H1 (cell line): ENCODE results near the gene S1PR3. TPM values are rescaled to one million over a fixed set of nuclear protein-coding genes. Genes with fewer than 3 reads are reported as not detected.

Experiments used
- CTCF ChIA-PET: fragments of 300-600 bp; sonication (Branson Sonifier 250); formaldehyde crosslinking; loops from one replicate; lab custom pipeline; 2021; ENCODE audit not compliant: partially characterized antibody; lab: Charles Lee
- POLR2A ChIA-PET: fragments of 300-600 bp; sonication (Branson Sonifier 250); formaldehyde crosslinking; loops from one replicate; lab custom pipeline; 2021; ENCODE audit warnings: inconsistent platforms; ENCODE audit not compliant: partially characterized antibody; lab: Charles Lee
- DNase-seq, 2 experiments: peaks; one replicate each; pipeline versions ENCODE4 v3.0.0 to v3.0.0-alpha.2; 2010 to 2022; ENCODE audit warnings: low spot score in 2 of 2, low read depth in 1 of 2, mixed read lengths in 1 of 2
- FAIRE-seq: peaks from 2 replicates; lab custom pipeline; 2011; peaks lifted over from hg19 to GRCh38; lab: Jason Lieb, UNC
- H2AFZ ChIP-seq: 2 replicates; pipeline ENCODE4 v1.8.1; 2012; ENCODE audit warnings: low read length, inconsistent platforms
- H2AK5ac ChIP-seq: 2 replicates; pipeline ENCODE4 v1.6.1; 2013; ENCODE audit warnings: low read depth, low read length
- H2BK120ac ChIP-seq: replicated peaks from 2 replicates; pipeline ENCODE3; 2013; ENCODE audit warnings: low read depth, low read length, inconsistent platforms
- H2BK12ac ChIP-seq: 2 replicates; pipeline ENCODE4 v1.6.1; 2013; ENCODE audit warnings: low read depth, low read length
- H2BK15ac ChIP-seq: 2 replicates; pipeline ENCODE4 v1.6.1; 2013; ENCODE audit warnings: low read length
- H2BK20ac ChIP-seq: 2 replicates; pipeline ENCODE4 v1.6.1; 2013; ENCODE audit warnings: low read length
- H2BK5ac ChIP-seq: 2 replicates; pipeline ENCODE4 v1.6.1; 2013; ENCODE audit warnings: low read depth, low read length
- H3K14ac ChIP-seq: 2 replicates; pipeline ENCODE4 v1.6.1; 2013; ENCODE audit warnings: inconsistent platforms; ENCODE audit not compliant: insufficient read length
- H3K18ac ChIP-seq: 2 replicates; pipeline ENCODE4 v1.6.1; 2013; ENCODE audit warnings: low read length; ENCODE audit errors: extremely low read depth
- H3K23ac ChIP-seq: 2 replicates; pipeline ENCODE4 v1.6.1; 2013; ENCODE audit warnings: inconsistent platforms; ENCODE audit not compliant: insufficient read length
- H3K23me2 ChIP-seq: 2 replicates; pipeline ENCODE4 v1.6.1; 2013; ENCODE audit warnings: low read depth, low read length
- H3K27ac ChIP-seq: 2 replicates; pipeline ENCODE4 v1.6.1; 2011; ENCODE audit warnings: low read depth, low read length, inconsistent platforms
- H3K27me3 ChIP-seq, 4 experiments: replicated peaks in 1 of 4; 1 replicate in 1 of 4; 2 replicates in 3 of 4; pipeline versions ENCODE4 v1.6.1 to v1.8.1; 2011 to 2013; ENCODE audit warnings: low read length in 3 of 4, mild to moderate bottlenecking in 3 of 4, inconsistent platforms in 2 of 4, mixed read lengths in 2 of 4, moderate library complexity in 1 of 4; ENCODE audit not compliant: control insufficient read depth in 3 of 4, insufficient read depth in 3 of 4; ENCODE audit errors: extremely low read depth in 1 of 4
- H3K36me3 ChIP-seq, 4 experiments: 2 replicates each; pipeline versions ENCODE4 v1.6.1 to v1.8.1; 2011 to 2013; ENCODE audit warnings: mild to moderate bottlenecking in 4 of 4, low read length in 3 of 4, moderate library complexity in 2 of 4, control low read depth in 1 of 4, inconsistent platforms in 1 of 4; ENCODE audit not compliant: insufficient read depth in 4 of 4, control insufficient read depth in 2 of 4
- H3K4ac ChIP-seq: replicated peaks from 2 replicates; pipeline ENCODE3; 2013; ENCODE audit warnings: low read length, low read depth, mixed read lengths, inconsistent platforms; ENCODE audit not compliant: insufficient read length
- H3K4me1 ChIP-seq, 4 experiments: replicated peaks in 1 of 4; 1 replicate in 1 of 4; 2 replicates in 3 of 4; pipeline versions ENCODE4 v1.6.1 to v1.8.1; 2011 to 2013; ENCODE audit warnings: low read length in 3 of 4, inconsistent platforms in 2 of 4, mixed read lengths in 1 of 4; ENCODE audit not compliant: insufficient read depth in 4 of 4, control insufficient read depth in 3 of 4
- H3K4me2 ChIP-seq, 2 experiments: 2 replicates each; pipeline versions ENCODE4 v1.6.1 to v1.8.1; 2011 to 2013; ENCODE audit warnings: low read depth in 2 of 2, low read length in 2 of 2, control low read depth in 1 of 2, inconsistent platforms in 1 of 2, mild to moderate bottlenecking in 1 of 2; ENCODE audit not compliant: insufficient read depth in 1 of 2
- H3K4me3 ChIP-seq, 4 experiments: fragments of 200-600, 300-600 bp in 1 of 4; sonication (generic), shearing (Covaris generic), sonication (Bioruptor Twin) in 1 of 4; 2 replicates each; pipeline versions ENCODE4 v1.5.1 to v1.8.1; 2011 to 2016; ENCODE audit warnings: low read length in 4 of 4, low read depth in 3 of 4, control low read depth in 2 of 4, inconsistent platforms in 2 of 4, mild to moderate bottlenecking in 2 of 4, mixed read lengths in 1 of 4, moderate library complexity in 1 of 4; ENCODE audit not compliant: insufficient read depth in 2 of 4; ENCODE audit errors: extremely low read depth in 1 of 4
- H3K56ac ChIP-seq: replicated peaks from 2 replicates; pipeline ENCODE3; 2013; ENCODE audit warnings: low read depth, mild to moderate bottlenecking, mixed read lengths, low read length, inconsistent platforms; ENCODE audit not compliant: insufficient read length
- H3K79me1 ChIP-seq: 2 replicates; pipeline ENCODE4 v1.6.1; 2013; ENCODE audit warnings: low read depth, low read length, control low read depth
- H3K79me2 ChIP-seq, 2 experiments: 2 replicates each; pipeline versions ENCODE4 v1.6.1 to v1.8.1; 2012 to 2013; ENCODE audit warnings: low read length in 2 of 2, mild to moderate bottlenecking in 2 of 2, inconsistent platforms in 1 of 2; ENCODE audit not compliant: insufficient read depth in 2 of 2, control insufficient read depth in 1 of 2
- H3K9ac ChIP-seq, 4 experiments: replicated peaks in 1 of 4; 1 replicate in 1 of 4; 2 replicates in 3 of 4; pipeline versions ENCODE4 v1.6.1 to v1.8.1; 2011 to 2013; ENCODE audit warnings: low read depth in 3 of 4, low read length in 3 of 4, control low read depth in 2 of 4, mild to moderate bottlenecking in 2 of 4, moderate library complexity in 2 of 4, inconsistent platforms in 1 of 4; ENCODE audit errors: extremely low read depth in 1 of 4
- H3K9me3 ChIP-seq, 2 experiments: 2 replicates each; pipeline versions ENCODE4 v1.6.1 to v1.8.1; 2012 to 2013; ENCODE audit warnings: mild to moderate bottlenecking in 2 of 2, moderate library complexity in 2 of 2, control low read depth in 1 of 2, inconsistent platforms in 1 of 2, low read depth in 1 of 2, low read length in 1 of 2, mixed read lengths in 1 of 2; ENCODE audit not compliant: insufficient read depth in 2 of 2
- H4K20me1 ChIP-seq, 2 experiments: replicated peaks in 1 of 2; 2 replicates each; pipeline versions ENCODE3 to v1.8.1; 2011 to 2013; ENCODE audit warnings: inconsistent platforms in 2 of 2, low read length in 2 of 2, mild to moderate bottlenecking in 1 of 2; ENCODE audit not compliant: insufficient read depth in 2 of 2, control insufficient read depth in 1 of 2
- H4K5ac ChIP-seq: 2 replicates; pipeline ENCODE4 v1.6.1; 2013; ENCODE audit warnings: low read length, low read depth, mixed read lengths, inconsistent platforms; ENCODE audit not compliant: insufficient read length
- H4K8ac ChIP-seq: 2 replicates; pipeline ENCODE4 v1.8.0; 2013; ENCODE audit warnings: mild to moderate bottlenecking, moderate library complexity, low read length, inconsistent platforms; ENCODE audit not compliant: insufficient read depth; ENCODE audit errors: extremely low read depth
- H4K91ac ChIP-seq: replicated peaks from 2 replicates; pipeline ENCODE3; 2013; ENCODE audit warnings: low read length, mixed read lengths, inconsistent platforms; ENCODE audit not compliant: insufficient read length
- BCL11A ChIP-seq, 2 experiments: IDR thresholded peaks; one replicate each; pipeline ENCODE4 v1.6.1; 2011; ENCODE audit warnings: low read depth in 2 of 2, low read length in 2 of 2, mild to moderate bottlenecking in 2 of 2
- BRCA1 ChIP-seq: IDR thresholded peaks from 2 replicates; pipeline ENCODE4 v1.6.1; 2012; ENCODE audit warnings: low read depth, low read length, improper control_type of control experiment
- CBX8 ChIP-seq: fragments of 300-800, 300-1000 bp; sonication (generic); IDR thresholded peaks from 2 replicates; pipeline ENCODE4 v1.7.1; 2016; ENCODE audit warnings: low read depth, low read length, borderline replicate concordance
- CTBP2 ChIP-seq: IDR thresholded peaks from 2 replicates; pipeline ENCODE4 v1.7.0; 2011; ENCODE audit warnings: borderline replicate concordance, mild to moderate bottlenecking, moderate library complexity, mixed read lengths, low read length; ENCODE audit not compliant: insufficient read depth, insufficient read length
- EGR1 ChIP-seq: IDR thresholded peaks from 2 replicates; pipeline ENCODE4 v1.6.1; 2011; ENCODE audit warnings: low read depth, low read length, borderline replicate concordance
- EP300 ChIP-seq, 2 experiments: IDR thresholded peaks; 1 replicate in 1 of 2; 2 replicates in 1 of 2; pipeline ENCODE4 v1.6.1; 2011 to 2012; ENCODE audit warnings: low read depth in 2 of 2, low read length in 2 of 2, mild to moderate bottlenecking in 2 of 2, borderline replicate concordance in 1 of 2, inconsistent platforms in 1 of 2, moderate library complexity in 1 of 2
- EZH2 ChIP-seq: fragments of 200-600 bp; sonication (generic); IDR thresholded peaks from 2 replicates; pipeline ENCODE4 v1.7.1; 2012; ENCODE audit warnings: low read depth, mild to moderate bottlenecking, moderate library complexity, low read length, inconsistent platforms; ENCODE audit not compliant: severe bottlenecking
- GABPA ChIP-seq: IDR thresholded peaks from 2 replicates; pipeline ENCODE4 v1.6.1; 2011; ENCODE audit warnings: mild to moderate bottlenecking, low read length, moderate library complexity, borderline replicate concordance; ENCODE audit not compliant: insufficient read depth
- JUN ChIP-seq: IDR thresholded peaks from 2 replicates; pipeline ENCODE4 v1.6.1; 2011; ENCODE audit warnings: low read depth, mild to moderate bottlenecking, improper control_type of control experiment, low read length
- MAFK ChIP-seq: IDR thresholded peaks from 2 replicates; pipeline ENCODE4 v1.6.1; 2012; ENCODE audit warnings: low read depth, mild to moderate bottlenecking, improper control_type of control experiment, low read length
- SIX5 ChIP-seq: IDR thresholded peaks from 2 replicates; pipeline ENCODE4 v1.6.1; 2011; ENCODE audit warnings: mild to moderate bottlenecking, low read depth, low read length
- SP1 ChIP-seq: IDR thresholded peaks from 2 replicates; pipeline ENCODE4 v1.6.1; 2011; ENCODE audit warnings: low read depth, low read length
- SP4 ChIP-seq: IDR thresholded peaks from 2 replicates; pipeline ENCODE4 v1.6.1; 2012; ENCODE audit warnings: low read length, inconsistent platforms
- TCF12 ChIP-seq: IDR thresholded peaks from 2 replicates; pipeline ENCODE4 v1.6.1; 2011; ENCODE audit warnings: low read depth, mild to moderate bottlenecking, low read length
- YY1 ChIP-seq: IDR thresholded peaks from 2 replicates; pipeline ENCODE4 v1.6.1; 2011; ENCODE audit warnings: low read depth, mild to moderate bottlenecking, low read length
- WGBS, 2 experiments: shearing (Covaris generic) in 1 of 2; methylation state at CpG; one replicate each; pipeline versions ENCODE4 v1.1.6 to v1.1.7; 2013 to 2015; ENCODE audit warnings: low lambda C conversion rate in 2 of 2, mixed read lengths in 2 of 2, inconsistent platforms in 1 of 2, low coverage in 1 of 2, missing lambda C conversion rate in 1 of 2; ENCODE audit not compliant: insufficient replicate concordance in 2 of 2, insufficient coverage in 1 of 2, insufficient read length in 1 of 2; ENCODE audit errors: extremely low coverage in 1 of 2, missing lambda C conversion rate in 1 of 2; 5-methylcytosine and 5-hydroxymethylcytosine counted together
- polyA plus RNA-seq, 7 experiments: library from polyadenylated mRNA; depleted of rRNA in 3 of 7; stranded (reverse) in 5 of 7; unstranded in 2 of 7; fragments of >200 nt in 5 of 7; fragments of 200-250 nt in 2 of 7; gene quantifications; 1 replicate in 5 of 7; 2 replicates in 1 of 7; 4 replicates in 1 of 7; pipeline versions ENCODE4 v1.2.1 to v1.2.3, GENCODE V29; 2011 to 2013; ENCODE audit warnings: missing spikeins in 2 of 7, mixed read lengths in 2 of 7
- total RNA-seq: library from RNA; stranded (reverse); fragmentation: NEBNext Ultra II Directional; extraction: Animal tissue kit (Norgen Biotek cat#: 25700); gene quantifications from 2 replicates; pipeline ENCODE4 v1.2.1, GENCODE V29; 2021

Gene S1PR3
- total and polyA plus RNA-seq, 2 of the 8 experiments (the other 6 are each of a cell fraction or from before 2014, with no cell fraction given): 3.7 to 6.4 TPM

- H2BK20ac ChIP-seq: no peak overlapping the region
- no peak overlapping the region for H4K91ac ChIP-seq
- no peak overlapping the region for H4K5ac ChIP-seq
- H3K4me2 ChIP-seq: no peak overlapping the region
- H2BK120ac ChIP-seq: no peak overlapping the region
- no peak overlapping the region for H3K23ac ChIP-seq
- CTCF ChIA-PET: no interaction called here
- H3K14ac ChIP-seq: no peak overlapping the region
- H3K23me2 ChIP-seq: no peaks in the 10 kb centered on the region
- no peak overlapping the region for H2BK12ac ChIP-seq
- H3K36me3 ChIP-seq: no peaks in the 10 kb centered on the region
- no peaks in the 10 kb centered on the region for H3K79me1 ChIP-seq
- no peaks in the 10 kb centered on the region for H3K79me2 ChIP-seq
- H2AFZ ChIP-seq: no peak overlapping the region
- H3K4me1 ChIP-seq: peaks cover 0 to 7% (median 4%) of the 10 kb centered on the region in 4 experiments; a peak in 3 of 7 replicates
- H3K4ac ChIP-seq: no peak overlapping the region
- FAIRE-seq (no peak), DNase-seq (no peak)
- H3K56ac ChIP-seq: no peak overlapping the region
- H2AK5ac ChIP-seq: no peak overlapping the region
- H3K9me3 ChIP-seq: no peaks in the 10 kb centered on the region
- H2BK15ac ChIP-seq: no peak overlapping the region
- H4K20me1 ChIP-seq: no peaks in the 10 kb centered on the region
- no peak overlapping the region for H2BK5ac ChIP-seq
- POLR2A ChIA-PET: no interaction called here
- no peak overlapping the region for H3K27ac ChIP-seq
- no peak overlapping the region for H3K9ac ChIP-seq
- H3K27me3 ChIP-seq: peaks cover 0 to 3% (median 0%) of the 10 kb centered on the region in 4 experiments; a peak in 1 of 7 replicates
- WGBS, 2 experiments: 97% methylated on average over 8 of the region's 8 CpGs; no CpG with 5 or more reads in 1 of the 2 experiments
- no peak overlapping the region for H4K8ac ChIP-seq
- no peak overlapping the region for H3K18ac ChIP-seq
- H3K4me3 ChIP-seq: no peak overlapping the region
- no peak for TF ChIP-seq CTBP2
- TF ChIP-seq BCL11A (IDR thresholded peaks at IDR 0.05; ENCODE audit: low read depth in 2 of 2, low read length in 2 of 2): no peak
- TF ChIP-seq SP1: no peak
- no peak for TF ChIP-seq MAFK
- no peak for TF ChIP-seq TCF12
- TF ChIP-seq SIX5: no peak
- no peak for TF ChIP-seq EZH2
- no peak for TF ChIP-seq GABPA
- TF ChIP-seq SP4: no peak
- no peak for TF ChIP-seq JUN
- TF ChIP-seq EP300 (IDR thresholded peaks at IDR 0.05; ENCODE audit: borderline replicate concordance in 1 of 2, low read depth in 2 of 2, low read length in 2 of 2): no peak
- no peak for TF ChIP-seq BRCA1
- TF ChIP-seq EGR1: no peak
- TF ChIP-seq CBX8: no peak
- TF ChIP-seq YY1: no peak
Measured at GRCh38 chr9:88965473-88965872, 25.8 kb upstream of the S1PR3 start.
